Measurements from ENCODE around the gene OPRL1. TPM values are rescaled to one million over a fixed set of nuclear protein-coding genes. Genes with fewer than 3 reads are reported as not detected.

The OPRL1 gene
- total RNA-seq, 4 donors from 2014 or later: 0.54 to 0.94 (median 0.68) TPM

DNA sequence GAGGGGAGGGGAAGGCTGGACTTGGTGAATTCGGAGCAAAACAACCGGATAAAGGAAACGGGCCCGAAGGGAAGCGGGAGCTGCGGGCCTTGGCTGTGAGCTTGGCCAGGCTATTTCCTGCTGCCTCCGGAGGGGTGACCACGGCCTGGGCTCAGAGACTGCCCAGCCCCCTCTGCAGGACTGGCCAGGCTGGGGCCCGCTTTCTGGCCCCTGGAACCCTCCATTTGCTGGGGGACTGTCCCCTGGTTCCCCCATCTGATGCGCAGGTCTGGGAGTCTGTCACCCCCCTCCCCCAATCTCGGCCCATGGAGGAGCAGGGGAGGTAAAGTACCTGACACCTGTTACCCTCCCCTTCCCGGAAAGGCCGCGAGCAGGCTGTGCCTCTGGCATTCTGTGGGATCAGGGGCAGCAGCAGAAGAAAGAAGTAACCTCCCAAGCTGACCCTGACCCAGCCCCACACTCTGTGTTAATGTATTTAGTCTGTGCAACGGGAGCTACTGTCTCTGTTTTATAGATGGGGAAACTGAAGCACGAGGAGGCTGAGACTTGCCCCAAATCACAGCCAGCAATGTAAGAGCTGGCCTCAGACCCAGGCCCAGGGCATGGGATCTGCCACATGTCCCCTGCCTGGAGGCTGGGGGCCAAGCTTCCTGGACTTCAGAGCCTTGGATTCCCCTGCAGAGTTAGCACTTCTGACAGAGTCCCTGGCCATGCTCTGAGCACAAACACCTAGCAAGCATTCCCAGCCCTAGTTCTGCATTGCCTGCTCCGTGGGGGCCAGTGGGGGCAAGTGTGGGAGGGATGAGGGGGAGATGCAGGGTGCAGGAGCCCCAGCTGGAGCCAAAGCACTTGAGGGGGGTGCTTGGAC is 40.4 kb upstream of the OPRL1 start:
- TF ChIP-seq, protein P1, sequence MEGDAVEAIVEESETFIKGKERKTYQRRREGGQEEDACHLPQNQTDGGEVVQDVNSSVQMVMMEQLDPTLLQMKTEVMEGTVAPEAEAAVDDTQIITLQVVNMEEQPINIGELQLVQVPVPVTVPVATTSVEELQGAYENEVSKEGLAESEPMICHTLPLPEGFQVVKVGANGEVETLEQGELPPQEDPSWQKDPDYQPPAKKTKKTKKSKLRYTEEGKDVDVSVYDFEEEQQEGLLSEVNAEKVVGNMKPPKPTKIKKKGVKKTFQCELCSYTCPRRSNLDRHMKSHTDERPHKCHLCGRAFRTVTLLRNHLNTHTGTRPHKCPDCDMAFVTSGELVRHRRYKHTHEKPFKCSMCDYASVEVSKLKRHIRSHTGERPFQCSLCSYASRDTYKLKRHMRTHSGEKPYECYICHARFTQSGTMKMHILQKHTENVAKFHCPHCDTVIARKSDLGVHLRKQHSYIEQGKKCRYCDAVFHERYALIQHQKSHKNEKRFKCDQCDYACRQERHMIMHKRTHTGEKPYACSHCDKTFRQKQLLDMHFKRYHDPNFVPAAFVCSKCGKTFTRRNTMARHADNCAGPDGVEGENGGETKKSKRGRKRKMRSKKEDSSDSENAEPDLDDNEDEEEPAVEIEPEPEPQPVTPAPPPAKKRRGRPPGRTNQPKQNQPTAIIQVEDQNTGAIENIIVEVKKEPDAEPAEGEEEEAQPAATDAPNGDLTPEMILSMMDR (IDR thresholded peaks at IDR 0.05): no peak
- no peak for TF ChIP-seq POLR2A (IDR thresholded peaks at IDR 0.05)
- intact Hi-C loops (cut with DNase I): no loop called here
- no peaks in the 10 kb centered on the region for H3K9me3 ChIP-seq
- peak overlapping the region in 1 of 3 donors; percentile 35 for H3K27ac ChIP-seq
- H3K36me3 ChIP-seq: no peaks in the 10 kb centered on the region
- 11 to 21% methylated on average over 6 to 13 of the region's 17 CpGs for WGBS, 2 donors
- H3K27me3 ChIP-seq: no peaks in the 10 kb centered on the region
- H3K4me3 ChIP-seq (replicated peaks in 1 of 3): peak overlapping the region in 1 of 3 donors; percentile 33
- peaks cover 7 to 49% of the 10 kb centered on the region in 2 donors for H3K4me1 ChIP-seq
- no peak for DNase-seq

DNA sequence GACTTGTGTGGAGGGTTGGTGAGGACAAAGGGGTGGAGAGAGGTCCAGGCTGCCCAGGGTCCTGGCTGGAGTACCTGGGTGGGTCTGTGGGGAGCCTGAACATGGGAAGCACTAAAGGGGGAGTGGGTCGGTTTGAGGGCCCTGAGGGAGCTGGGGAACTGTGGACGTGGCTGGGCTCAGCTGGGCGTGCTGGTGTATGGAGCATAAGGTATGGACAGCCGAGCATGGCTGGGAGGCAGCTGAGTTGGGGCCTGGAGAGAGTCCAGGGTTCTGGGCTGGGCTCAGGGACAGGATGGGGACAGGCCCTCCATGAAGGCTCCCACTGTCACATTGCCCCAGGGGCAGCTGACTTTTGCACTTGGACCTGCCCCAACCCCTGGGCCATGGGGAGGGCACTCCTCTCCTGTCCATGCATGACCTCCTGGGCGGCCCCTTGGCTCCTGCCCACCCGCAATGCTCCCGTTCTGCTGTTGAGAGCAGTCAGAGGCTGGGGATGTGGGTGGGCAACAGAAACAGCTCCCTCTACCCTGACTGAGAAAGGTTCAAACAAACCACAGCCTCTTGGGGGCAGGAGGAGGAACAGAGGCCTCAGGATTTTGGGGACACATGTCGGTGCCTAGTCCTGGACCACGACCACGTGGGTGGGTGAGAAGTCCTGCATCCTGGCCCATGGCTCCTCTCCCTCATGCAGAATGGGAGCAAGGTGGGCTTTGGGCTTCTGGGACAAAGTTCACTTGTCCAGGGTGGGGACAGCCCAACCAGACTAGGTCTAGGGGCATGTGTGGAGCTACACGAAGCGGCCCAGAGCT is 39.4 kb upstream of the OPRL1 start:
- Histone ChIP-seq H3K9me3 (no peaks in the 10 kb centered on the region), H3K27me3 (no peaks in the 10 kb centered on the region), H3K4me1 (peaks cover 7 to 49% of the 10 kb centered on the region in 2 donors), H3K36me3 (no peaks in the 10 kb centered on the region), H3K4me3 (replicated peaks in 1 of 3) (no peak overlapping the region), H3K27ac (no peak overlapping the region)
- no peak for DNase-seq
- TF ChIP-seq, protein P1 (IDR thresholded peaks at IDR 0.05): no peak
- no peak for TF ChIP-seq POLR2A (IDR thresholded peaks at IDR 0.05)
- WGBS, 2 donors: 63 to 74% methylated on average over 9 to 10 of the region's 12 CpGs
- intact Hi-C loops (cut with DNase I): no loop called here

DNA sequence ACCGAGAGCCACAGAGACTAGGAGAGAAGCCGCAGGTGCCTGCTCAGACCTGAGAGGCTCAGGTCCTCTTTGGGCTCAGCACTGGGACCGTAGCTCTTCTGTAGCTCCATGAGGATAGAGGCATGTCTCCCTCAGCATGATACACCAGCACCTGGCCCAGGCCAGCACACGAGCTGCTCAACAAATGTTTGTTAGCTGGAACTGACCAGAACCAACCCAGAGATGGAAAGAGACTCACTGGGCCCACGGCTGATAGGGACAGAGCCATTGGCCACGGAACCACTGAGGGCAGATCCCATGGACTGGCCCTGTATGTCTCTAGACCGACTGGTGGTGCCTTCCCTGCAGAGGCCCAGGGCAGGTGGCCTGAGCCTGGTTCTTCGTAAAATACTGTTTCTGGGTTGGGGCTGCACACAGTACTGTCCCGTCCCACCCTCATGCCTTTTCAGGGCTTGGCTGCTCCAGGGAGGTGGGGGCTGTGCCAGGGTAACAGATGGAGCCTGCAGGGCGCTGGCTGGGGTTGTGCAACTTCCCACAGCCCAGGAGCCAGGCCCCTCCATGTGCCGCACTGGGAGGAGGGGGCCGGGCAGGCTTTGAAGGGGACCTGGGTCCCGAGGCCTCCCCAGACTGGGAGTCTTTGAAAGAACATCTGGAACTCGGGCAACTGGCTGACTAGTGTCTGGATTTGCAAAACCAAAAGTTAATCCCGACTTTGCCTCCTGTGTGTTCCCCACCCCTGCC is 38.7 kb upstream of the OPRL1 start:
- no peaks in the 10 kb centered on the region for H3K9me3 ChIP-seq
- no peak for DNase-seq
- no peaks in the 10 kb centered on the region for H3K27me3 ChIP-seq
- H3K27ac ChIP-seq: peak overlapping the region in 1 of 3 donors; percentile 67
- TF ChIP-seq, protein P1 (IDR thresholded peaks at IDR 0.05): no peak
- 51 to 71% methylated on average over 5 to 6 of the region's 15 CpGs for WGBS, 2 donors
- H3K36me3 ChIP-seq: no peaks in the 10 kb centered on the region
- intact Hi-C loops (cut with DNase I): no loop called here
- H3K4me3 ChIP-seq (replicated peaks in 1 of 3): no peak overlapping the region
- H3K4me1 ChIP-seq: peaks cover 7 to 49% of the 10 kb centered on the region in 2 donors

DNA sequence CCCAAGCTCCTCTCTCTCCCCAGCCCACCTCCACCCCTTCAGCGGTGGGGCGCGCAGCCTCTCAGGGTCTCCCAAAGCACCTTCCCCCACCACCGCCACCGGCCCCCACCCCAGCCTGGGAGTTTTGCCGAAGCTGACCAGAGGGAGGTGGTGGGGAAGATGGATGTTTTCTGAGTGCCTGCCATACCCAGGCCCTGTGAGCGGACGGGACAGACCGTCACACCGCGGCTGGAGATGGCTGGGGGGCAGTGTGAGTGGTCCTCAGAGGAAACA is 38.2 kb upstream of the OPRL1 start:
- no peak for DNase-seq
- H3K27me3 ChIP-seq: no peaks in the 10 kb centered on the region
- H3K36me3 ChIP-seq: no peaks in the 10 kb centered on the region
- peaks cover 7 to 49% of the 10 kb centered on the region in 2 donors for H3K4me1 ChIP-seq
- no peak overlapping the region for H3K4me3 ChIP-seq (replicated peaks in 1 of 3)
- TF ChIP-seq, protein P1 (IDR thresholded peaks at IDR 0.05): no peak
- TF ChIP-seq POLR2A (IDR thresholded peaks at IDR 0.05): no peak
- intact Hi-C loops (cut with DNase I): no loop called here
- WGBS, 2 donors: 23 to 28% methylated on average over 6 to 8 of the region's 11 CpGs
- no peaks in the 10 kb centered on the region for H3K9me3 ChIP-seq
- H3K27ac ChIP-seq: peak overlapping the region in 1 of 3 donors; percentile 67
